ENCODE measurements around the gene MYH6.
"Not testable (repeated sequence)": the region's sequence is repeated elsewhere in the genome, so short reads cannot be mapped to it uniquely, and the experiment has no call there.

- TF ChIP-seq CTCF, EP300, POLR2A, POLR2AphosphoS5 (IDR thresholded peaks at IDR 0.05): not testable (repeated sequence)
Observed at GRCh38 chr14:23456883-23457586, 49.0 kb upstream of the MYH6 start.

Data from sigmoid colon (tissue), 4 donors.